GM18951 (cell line): Measurements from ENCODE around the gene CFI.

ENCODE experiments used
- POLR2A ChIP-seq: IDR thresholded peaks from 4 replicates; pipeline ENCODE4 v1.6.1; 2011; ENCODE audit warnings: mild to moderate bottlenecking; ENCODE audit not compliant: insufficient read length, insufficient read depth; ENCODE audit errors: extremely low read depth
- in situ Hi-C: fragments of 300-500 bp; cut with MboI; formaldehyde crosslinking; loops from one replicate; pipeline ENCODE4 v1.12.0; 2022; ENCODE audit warnings: low sequenced_read_pairs, mixed read lengths, inconsistent platforms; ENCODE audit not compliant: unreplicated experiment

CFI gene

GRCh38 chr4:109760682-109761081 is 41.1 kb downstream of the CFI start:
- in situ Hi-C loops, result no loop called here
- TF ChIP-seq POLR2A, result no peak

GRCh38 chr4:109755656-109756055 is 46.1 kb downstream of the CFI start:
- no peak for TF ChIP-seq POLR2A
- in situ Hi-C loops, result no loop called here

- in situ Hi-C loops, result no loop called here
- no peak for TF ChIP-seq POLR2A
Measured at GRCh38 chr4:109754093-109754857, 47.5 kb downstream of the CFI start.

GRCh38 chr4:109752525-109752924 is 49.3 kb downstream of the CFI start:
- in situ Hi-C loops, result no loop called here
- no peak for TF ChIP-seq POLR2A

- in situ Hi-C loops, result no loop called here
- TF ChIP-seq POLR2A, result no peak
Measured at GRCh38 chr4:109751852-109752251, 49.9 kb downstream of the CFI start.

GRCh38 chr4:109750652-109751244 is 51.1 kb downstream of the CFI start:
- in situ Hi-C loops, result no loop called here
- no peak for TF ChIP-seq POLR2A

- in situ Hi-C loops, result no loop called here
- TF ChIP-seq POLR2A, result no peak
Measured at GRCh38 chr4:109749388-109750082, 52.3 kb downstream of the CFI start.

GRCh38 chr4:109748114-109748513 is 53.7 kb downstream of the CFI start:
- in situ Hi-C loops, result no loop called here
- no peak for TF ChIP-seq POLR2A

- no peak for TF ChIP-seq POLR2A
- in situ Hi-C loops, result no loop called here
Measured at GRCh38 chr4:109746728-109747127, 55.1 kb downstream of the CFI start.

GRCh38 chr4:109745830-109746229 is 56.0 kb downstream of the CFI start:
- TF ChIP-seq POLR2A, result no peak
- in situ Hi-C loops, result no loop called here

- TF ChIP-seq POLR2A, result no peak
- in situ Hi-C loops, result no loop called here
Measured at GRCh38 chr4:109739547-109739946, 62.3 kb downstream of the CFI start.

GRCh38 chr4:109738104-109738872 is 63.5 kb downstream of the CFI start:
- no peak for TF ChIP-seq POLR2A
- in situ Hi-C loops, result no loop called here
